Measurements from ENCODE around the gene PNMA8A.
"Not testable (repeated sequence)": the region's sequence is repeated elsewhere in the genome, so short reads cannot be mapped to it uniquely, and the experiment has no call there.

Gene PNMA8A

GRCh38 chr19:46466536-46467196 is 4.7 kb downstream of the PNMA8A start:
- DNase-seq (ENCODE audit: low read depth), result peak; percentile 72

GRCh38 chr19:46463516-46463915 is 7.8 kb downstream of the PNMA8A start:
- no peak for DNase-seq (ENCODE audit: low read depth)

GRCh38 chr19:46461537-46461936 is 9.8 kb downstream of the PNMA8A start:
- DNase-seq (ENCODE audit: low read depth), result no peak

- no peak for DNase-seq (ENCODE audit: low read depth)
These were observed 10.4 kb downstream of the PNMA8A start for GRCh38 chr19:46460981-46461380.

GRCh38 chr19:46460055-46460454 is 11.3 kb downstream of the PNMA8A start:
- no peak for DNase-seq (ENCODE audit: low read depth)

GRCh38 chr19:46456930-46457329 is 14.4 kb downstream of the PNMA8A start:
- no peak for DNase-seq (ENCODE audit: low read depth)

GRCh38 chr19:46454244-46454643 is 17.1 kb downstream of the PNMA8A start:
- DNase-seq (ENCODE audit: low read depth), result no peak

GRCh38 chr19:46453661-46454060 is 17.7 kb downstream of the PNMA8A start:
- DNase-seq (ENCODE audit: low read depth), result no peak

- DNase-seq (ENCODE audit: low read depth), result no peak
These were observed 19.2 kb downstream of the PNMA8A start for GRCh38 chr19:46452186-46452585.

GRCh38 chr19:46451352-46451751 is 20.0 kb downstream of the PNMA8A start:
- no peak for DNase-seq (ENCODE audit: low read depth)

GRCh38 chr19:46450737-46451136 is 20.6 kb downstream of the PNMA8A start:
- DNase-seq (ENCODE audit: low read depth), result no peak

GRCh38 chr19:46449228-46449627 is 22.1 kb downstream of the PNMA8A start:
- DNase-seq (ENCODE audit: low read depth), result no peak

- DNase-seq (ENCODE audit: low read depth), result no peak
These were observed 22.8 kb downstream of the PNMA8A start for GRCh38 chr19:46448601-46449000.

- DNase-seq (ENCODE audit: low read depth), result no peak
These were observed 23.5 kb downstream of the PNMA8A start for GRCh38 chr19:46447824-46448223.

- DNase-seq (ENCODE audit: low read depth), result no peak
These were observed 24.4 kb downstream of the PNMA8A start for GRCh38 chr19:46447006-46447405.

- no peak for DNase-seq (ENCODE audit: low read depth)
These were observed 25.3 kb downstream of the PNMA8A start for GRCh38 chr19:46446021-46446420.

GRCh38 chr19:46442808-46443450 is 28.4 kb downstream of the PNMA8A start:
- DNase-seq (ENCODE audit: low read depth), result peak; percentile 75

- peak; percentile 14 for DNase-seq (ENCODE audit: low read depth)
These were observed 29.5 kb downstream of the PNMA8A start for GRCh38 chr19:46441866-46442265.

GRCh38 chr19:46435689-46436088 is 35.7 kb downstream of the PNMA8A start:
- not testable (repeated sequence) for DNase-seq (ENCODE audit: low read depth)

- DNase-seq (ENCODE audit: low read depth), result peak; percentile 42
These were observed 36.4 kb downstream of the PNMA8A start for GRCh38 chr19:46435009-46435408.

GRCh38 chr19:46433470-46433869 is 37.9 kb downstream of the PNMA8A start:
- not testable (repeated sequence) for DNase-seq (ENCODE audit: low read depth)

- no peak for DNase-seq (ENCODE audit: low read depth)
These were observed 39.5 kb downstream of the PNMA8A start for GRCh38 chr19:46431824-46432223.

- no peak for DNase-seq (ENCODE audit: low read depth)
These were observed 41.4 kb downstream of the PNMA8A start for GRCh38 chr19:46429999-46430398.

Measured in amniotic epithelial cell (primary cell).